Chondrocyte (in vitro differentiated cells): ENCODE data around the gene TFR2. TPM values are rescaled to one million over a fixed set of nuclear protein-coding genes. Genes with fewer than 3 reads are reported as not detected.

Experiments
- DNase-seq: peaks from one replicate; pipeline ENCODE4 v3.0.0; 2021; ENCODE audit warnings: mixed read lengths, low spot score
- H3K27ac Mint-ChIP-seq: one replicate; pipeline ENCODE4 v1.8.0; 2021; ENCODE audit warnings: mild to moderate bottlenecking, moderate library complexity, mixed read lengths; ENCODE audit not compliant: unreplicated experiment
- H3K27me3 Mint-ChIP-seq: 2 replicates; pipeline ENCODE4 v1.8.0; 2021; ENCODE audit warnings: low read depth, mixed read lengths
- H3K36me3 Mint-ChIP-seq: 2 replicates; pipeline ENCODE4 v1.8.0; 2021; ENCODE audit warnings: low read depth, mixed read lengths
- H3K4me1 Mint-ChIP-seq: 2 replicates; pipeline ENCODE4 v1.8.0; 2021; ENCODE audit warnings: low read depth, mild to moderate bottlenecking, mixed read lengths
- H3K4me3 Mint-ChIP-seq: one replicate; pipeline ENCODE4 v1.8.0; 2021; ENCODE audit warnings: mild to moderate bottlenecking, moderate library complexity, mixed read lengths; ENCODE audit not compliant: unreplicated experiment
- H3K9me3 Mint-ChIP-seq: 2 replicates; pipeline ENCODE4 v1.8.0; 2021; ENCODE audit warnings: low read depth, mixed read lengths
- total RNA-seq: library from RNA; stranded (reverse); gene quantifications from 3 replicates; pipeline ENCODE4 v1.2.1, GENCODE V29; 2021
- TF ChIP-seq, protein P1 (sequence below): fragments of 200-600 bp; sonication (generic); IDR thresholded peaks from 2 replicates; pipeline ENCODE4 v1.5.0; 2021; ENCODE audit warnings: antibody characterized with exemption, mild to moderate bottlenecking, moderate library complexity

TFR2 gene
- total RNA-seq, 1 donor from 2014 or later: 2.1 TPM

DNA sequence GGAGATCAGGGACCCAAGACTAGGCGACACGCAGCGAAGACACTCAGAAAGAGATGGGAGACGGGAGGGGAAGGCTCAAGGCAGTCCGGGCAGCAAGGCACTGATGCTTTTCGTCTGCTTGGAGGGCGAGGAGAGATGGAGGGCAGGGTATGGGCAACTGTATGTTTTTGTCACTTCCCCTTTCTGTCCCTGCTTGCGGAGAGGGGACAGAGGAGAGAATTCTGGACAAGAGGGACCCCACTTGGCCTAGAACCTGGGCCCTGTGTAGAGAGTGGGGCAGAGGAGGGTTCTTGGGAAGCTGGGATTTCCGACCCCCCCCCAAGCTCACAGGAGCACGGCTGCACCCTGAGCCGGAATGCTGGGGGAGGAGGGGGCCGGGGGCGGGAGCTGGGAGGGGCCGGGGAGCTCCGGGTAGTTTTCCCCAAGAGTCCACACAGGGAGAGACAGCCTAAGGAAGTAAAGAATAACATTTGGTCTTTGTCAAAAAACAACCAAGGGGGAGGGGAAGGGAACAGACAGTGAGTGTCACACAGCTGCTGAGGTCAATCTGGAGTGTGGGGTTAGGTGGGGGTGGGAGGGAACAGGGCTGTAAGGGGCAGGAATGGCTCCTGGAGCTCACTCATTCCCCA lies 57.2 kb downstream of the TFR2 start:
- TF ChIP-seq, protein P1, sequence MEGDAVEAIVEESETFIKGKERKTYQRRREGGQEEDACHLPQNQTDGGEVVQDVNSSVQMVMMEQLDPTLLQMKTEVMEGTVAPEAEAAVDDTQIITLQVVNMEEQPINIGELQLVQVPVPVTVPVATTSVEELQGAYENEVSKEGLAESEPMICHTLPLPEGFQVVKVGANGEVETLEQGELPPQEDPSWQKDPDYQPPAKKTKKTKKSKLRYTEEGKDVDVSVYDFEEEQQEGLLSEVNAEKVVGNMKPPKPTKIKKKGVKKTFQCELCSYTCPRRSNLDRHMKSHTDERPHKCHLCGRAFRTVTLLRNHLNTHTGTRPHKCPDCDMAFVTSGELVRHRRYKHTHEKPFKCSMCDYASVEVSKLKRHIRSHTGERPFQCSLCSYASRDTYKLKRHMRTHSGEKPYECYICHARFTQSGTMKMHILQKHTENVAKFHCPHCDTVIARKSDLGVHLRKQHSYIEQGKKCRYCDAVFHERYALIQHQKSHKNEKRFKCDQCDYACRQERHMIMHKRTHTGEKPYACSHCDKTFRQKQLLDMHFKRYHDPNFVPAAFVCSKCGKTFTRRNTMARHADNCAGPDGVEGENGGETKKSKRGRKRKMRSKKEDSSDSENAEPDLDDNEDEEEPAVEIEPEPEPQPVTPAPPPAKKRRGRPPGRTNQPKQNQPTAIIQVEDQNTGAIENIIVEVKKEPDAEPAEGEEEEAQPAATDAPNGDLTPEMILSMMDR: no peak
- Mint-ChIP-seq H3K27me3 (no peaks in the 10 kb centered on the region), H3K36me3 (no peaks in the 10 kb centered on the region), H3K4me3 (peak overlapping the region; percentile 85), H3K9me3 (no peaks in the 10 kb centered on the region), H3K27ac (peak overlapping the region; percentile 93), H3K4me1 (peaks cover 31% of the 10 kb centered on the region)
- DNase-seq: no peak

DNA sequence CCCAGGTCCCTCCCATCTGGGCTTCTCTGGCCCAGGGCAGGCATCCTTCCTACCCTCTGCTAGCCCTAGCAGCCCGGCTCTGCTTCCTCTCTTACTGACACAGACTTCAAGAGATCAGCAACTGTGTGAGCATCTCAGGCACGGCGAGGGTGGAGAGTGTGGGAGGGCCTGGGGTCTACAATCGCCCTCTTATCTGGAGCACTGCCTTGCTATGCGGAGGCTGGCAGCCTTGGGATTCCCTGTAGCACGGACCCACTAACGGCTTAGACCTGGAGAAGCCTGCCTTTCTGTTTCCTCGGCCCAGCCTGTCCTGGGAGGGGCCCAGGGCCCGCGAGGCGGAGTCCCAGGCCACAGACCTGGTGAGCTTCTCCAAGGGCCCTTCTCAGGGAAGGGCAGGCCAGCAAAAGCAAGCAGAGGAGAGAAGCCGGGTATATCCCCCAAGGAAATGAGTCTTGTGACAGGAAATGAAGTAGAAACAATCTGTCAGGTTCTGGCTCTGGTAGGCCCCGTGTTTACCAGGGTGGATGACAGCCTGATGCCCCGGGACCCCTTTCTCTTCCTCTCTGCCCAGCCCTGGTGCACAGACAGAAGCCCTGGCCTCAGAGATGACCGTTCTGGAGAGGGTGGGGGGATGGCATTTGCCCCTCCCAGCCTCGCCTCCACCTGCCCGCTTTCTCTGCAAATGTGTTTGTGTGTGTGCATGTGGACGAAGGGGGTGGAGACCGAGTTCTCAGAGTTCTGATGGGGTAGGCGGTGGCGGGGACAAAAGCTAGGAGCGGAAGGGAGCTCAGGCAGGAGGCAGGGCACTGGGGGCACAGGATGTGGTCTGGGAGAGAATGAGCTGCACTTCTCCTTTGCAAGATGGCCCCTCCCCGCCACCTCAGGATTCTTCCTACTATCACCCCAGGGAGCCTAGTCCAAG lies 58.0 kb downstream of the TFR2 start:
- H3K9me3 Mint-ChIP-seq: no peaks in the 10 kb centered on the region
- H3K27me3 Mint-ChIP-seq: no peaks in the 10 kb centered on the region
- peaks cover 3% of the 10 kb centered on the region for H3K36me3 Mint-ChIP-seq
- H3K4me1 Mint-ChIP-seq: peaks cover 30% of the 10 kb centered on the region
- peak overlapping the region; percentile 85 for H3K4me3 Mint-ChIP-seq
- no peak for DNase-seq
- TF ChIP-seq, protein P1: no peak
- H3K27ac Mint-ChIP-seq: peak overlapping the region; percentile 93

DNA sequence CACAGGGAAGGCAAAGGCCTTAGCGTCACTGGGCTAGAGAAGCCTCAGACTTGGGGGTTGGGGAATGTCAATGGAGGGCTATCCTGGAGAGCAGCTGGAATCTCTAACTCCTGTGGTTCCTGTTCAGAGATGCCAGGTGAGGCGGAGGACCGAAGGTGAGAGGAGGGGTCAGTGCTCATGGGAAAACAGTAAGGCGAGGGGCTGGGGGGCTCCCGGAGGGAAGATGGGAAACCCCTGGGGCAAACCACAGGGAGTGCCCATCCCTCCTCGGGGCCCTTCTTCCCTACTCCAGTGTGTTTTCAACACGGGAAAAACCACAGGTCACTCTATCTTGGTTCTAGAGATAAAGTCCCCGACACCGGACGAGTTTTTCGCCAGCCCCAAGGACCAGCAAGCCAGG lies 58.7 kb downstream of the TFR2 start:
- DNase-seq: no peak
- H3K4me3 Mint-ChIP-seq: no peak overlapping the region
- H3K4me1 Mint-ChIP-seq: peaks cover 30% of the 10 kb centered on the region
- no peak overlapping the region for H3K27ac Mint-ChIP-seq
- H3K27me3 Mint-ChIP-seq: no peaks in the 10 kb centered on the region
- H3K9me3 Mint-ChIP-seq: no peaks in the 10 kb centered on the region
- TF ChIP-seq, protein P1: no peak
- peaks cover 3% of the 10 kb centered on the region for H3K36me3 Mint-ChIP-seq

DNA sequence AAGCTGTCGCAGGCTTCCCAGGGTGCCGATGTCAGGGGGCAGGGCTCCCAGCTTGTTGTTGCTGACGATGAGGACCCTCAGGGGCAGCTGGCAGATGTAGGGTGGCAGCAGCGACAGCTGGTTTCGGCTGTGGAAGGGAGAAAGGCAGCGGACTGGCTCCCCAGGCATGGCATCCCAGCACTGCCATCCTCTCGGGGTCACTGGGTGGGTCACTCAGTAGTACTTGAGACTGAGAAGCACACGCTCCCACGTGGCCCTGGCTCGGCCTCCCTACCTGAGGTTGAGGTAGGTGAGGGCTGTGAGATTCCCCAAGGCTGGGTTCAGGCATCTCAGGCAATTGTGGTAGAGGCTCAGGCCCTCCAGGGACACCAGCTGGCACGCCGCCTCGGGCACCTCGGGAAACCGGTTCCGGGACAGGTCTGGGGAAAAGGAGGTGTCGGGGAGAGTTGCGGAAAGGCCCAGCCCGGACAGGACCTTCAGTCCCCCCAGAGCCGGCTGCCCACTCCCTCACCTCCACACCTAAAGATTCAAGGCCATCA lies 59.2 kb downstream of the TFR2 start:
- Mint-ChIP-seq H3K36me3 (peaks cover 3% of the 10 kb centered on the region), H3K9me3 (no peaks in the 10 kb centered on the region), H3K27ac (no peak overlapping the region), H3K4me1 (peaks cover 28% of the 10 kb centered on the region), H3K27me3 (no peaks in the 10 kb centered on the region), H3K4me3 (no peak overlapping the region)
- TF ChIP-seq, protein P1: no peak
- no peak for DNase-seq
